ENCODE measurements around the gene INPP5F. TPM values are rescaled to one million over a fixed set of nuclear protein-coding genes. Genes with fewer than 3 reads are reported as not detected.

INPP5F gene
- total and polyA plus RNA-seq, 2 experiments from 2014 or later: 8.5 to 10.9 TPM

DNA sequence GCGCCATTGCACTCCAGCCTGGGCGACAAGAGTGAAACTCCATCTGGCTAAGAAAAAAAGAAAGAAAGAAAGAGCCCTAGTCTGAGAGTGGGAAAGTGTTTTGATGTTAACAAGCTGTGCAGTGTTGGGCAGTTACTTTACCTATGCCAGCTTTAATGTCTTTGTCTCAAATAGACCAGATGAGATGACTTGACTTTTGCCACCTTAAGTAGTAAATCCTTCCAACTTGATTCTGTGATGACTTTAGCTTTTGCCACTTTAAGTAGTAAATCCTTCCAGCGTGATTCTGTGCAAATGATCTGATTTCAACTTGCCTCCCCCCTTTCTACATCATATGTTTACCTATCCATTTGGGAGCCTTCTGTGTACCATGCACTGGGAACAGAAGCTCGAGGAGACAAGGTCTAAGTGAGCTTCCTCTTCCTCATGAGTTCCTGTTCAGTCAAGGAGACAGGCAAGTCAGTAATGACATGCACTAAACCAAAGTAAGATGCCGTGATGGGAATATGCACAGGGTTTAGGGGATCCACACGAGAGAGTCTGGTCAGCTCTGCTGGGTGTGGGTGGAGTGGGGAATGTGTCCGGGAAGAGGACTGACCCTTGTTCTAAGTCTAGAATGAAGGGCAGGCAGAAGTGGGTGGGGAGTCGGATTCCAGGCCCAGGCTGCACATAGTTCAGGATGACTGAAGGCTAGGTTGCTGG, 17.2 kb downstream of the INPP5F start:
- H3K9me2 ChIP-seq (ENCODE audit: insufficient read depth): no peaks in the 10 kb centered on the region
- no peak overlapping the region for H2AFZ ChIP-seq
- no peaks in the 10 kb centered on the region for H3K27me3 ChIP-seq (replicated peaks; ENCODE audit: insufficient read depth)
- no peaks in the 10 kb centered on the region for H4K20me1 ChIP-seq (ENCODE audit: insufficient read depth)
- DNase-seq: no peak
- 79 to 88% methylated on average over 8 of the region's 8 CpGs for WGBS, 2 experiments (ENCODE audit: low coverage in 1 of 2, low lambda C conversion rate in 2 of 2, missing lambda C conversion rate in 2 of 2)
- no peak overlapping the region for H3K27ac ChIP-seq
- in situ Hi-C loops (cut with MboI): loop anchor here (10.0 kb wide), 1 partner anchor 112 kb away; no protein-coding TSS in a partner anchor
- H3K9ac ChIP-seq: no peak overlapping the region
- TF ChIP-seq EZH2phosphoT487 (IDR thresholded peaks at IDR 0.05; ENCODE audit: insufficient read depth, low read depth) (no peak), EZH2 (IDR thresholded peaks at IDR 0.05; ENCODE audit: insufficient read depth, poor library complexity, severe bottlenecking) (no peak)
- no peaks in the 10 kb centered on the region for H3K9me3 ChIP-seq (ENCODE audit: low read depth)
- H3K4me3 ChIP-seq: no peak overlapping the region
- H3K36me3 ChIP-seq (ENCODE audit: low read depth): no peaks in the 10 kb centered on the region
- no peak overlapping the region for H3K4me2 ChIP-seq (ENCODE audit: unreplicated experiment)
- H3F3A ChIP-seq (ENCODE audit: insufficient read depth): peaks cover 5% of the 10 kb centered on the region; the same call in 1 of the 2 replicates
- H3K79me2 ChIP-seq (ENCODE audit: insufficient read depth): peaks cover 21% of the 10 kb centered on the region
- peaks cover 5% of the 10 kb centered on the region for H3K4me1 ChIP-seq (ENCODE audit: insufficient read depth)

DNA sequence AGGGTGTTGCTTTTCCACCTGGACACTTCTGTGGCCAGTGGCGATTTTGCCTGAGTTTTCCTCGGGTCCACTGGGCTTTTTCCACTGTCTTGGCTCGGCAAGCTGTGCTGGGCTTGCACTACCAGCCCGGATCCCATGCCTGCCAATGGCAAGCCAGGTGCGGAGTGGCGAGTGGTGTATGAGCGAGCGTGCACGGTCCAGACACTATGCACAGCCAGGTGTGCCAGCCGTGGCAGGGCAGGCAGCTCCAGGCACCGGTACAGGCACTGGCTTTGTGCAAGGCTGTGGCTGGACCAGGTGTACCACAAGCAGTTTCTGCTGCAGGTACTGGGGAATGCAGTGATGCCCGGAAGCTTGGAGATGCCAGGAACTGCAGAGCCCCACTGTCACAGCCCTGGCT, 22.1 kb downstream of the INPP5F start:
- Histone ChIP-seq H3K79me2 (ENCODE audit: insufficient read depth) (no peaks in the 10 kb centered on the region), H3K9ac (no peak overlapping the region), H3K36me3 (ENCODE audit: low read depth) (no peaks in the 10 kb centered on the region), H3K27me3 (replicated peaks; ENCODE audit: insufficient read depth) (no peaks in the 10 kb centered on the region), H3K27ac (no peak overlapping the region), H2AFZ (no peak overlapping the region), H3K9me2 (ENCODE audit: insufficient read depth) (no peaks in the 10 kb centered on the region), H4K20me1 (ENCODE audit: insufficient read depth) (no peaks in the 10 kb centered on the region), H3K4me1 (ENCODE audit: insufficient read depth) (0 out of 2 replicates have a peak, but pooled peaks cover 4% of the 10 kb centered on the region), H3K4me2 (ENCODE audit: unreplicated experiment) (no peak overlapping the region), H3K9me3 (ENCODE audit: low read depth) (no peaks in the 10 kb centered on the region), H3F3A (ENCODE audit: insufficient read depth) (no peaks in the 10 kb centered on the region), H3K4me3 (no peak overlapping the region)
- WGBS, 2 experiments (ENCODE audit: low coverage in 1 of 2, low lambda C conversion rate in 2 of 2, missing lambda C conversion rate in 2 of 2): 93% methylated on average over 12 of the region's 12 CpGs
- in situ Hi-C loops (cut with MboI): loop anchor here (10.0 kb wide), 1 partner anchor 107 kb away; no protein-coding TSS in a partner anchor
- no peak for TF ChIP-seq EZH2phosphoT487 (IDR thresholded peaks at IDR 0.05; ENCODE audit: insufficient read depth, low read depth)
- no peak for TF ChIP-seq EZH2 (IDR thresholded peaks at IDR 0.05; ENCODE audit: insufficient read depth, poor library complexity, severe bottlenecking)
- no peak for DNase-seq

DNA sequence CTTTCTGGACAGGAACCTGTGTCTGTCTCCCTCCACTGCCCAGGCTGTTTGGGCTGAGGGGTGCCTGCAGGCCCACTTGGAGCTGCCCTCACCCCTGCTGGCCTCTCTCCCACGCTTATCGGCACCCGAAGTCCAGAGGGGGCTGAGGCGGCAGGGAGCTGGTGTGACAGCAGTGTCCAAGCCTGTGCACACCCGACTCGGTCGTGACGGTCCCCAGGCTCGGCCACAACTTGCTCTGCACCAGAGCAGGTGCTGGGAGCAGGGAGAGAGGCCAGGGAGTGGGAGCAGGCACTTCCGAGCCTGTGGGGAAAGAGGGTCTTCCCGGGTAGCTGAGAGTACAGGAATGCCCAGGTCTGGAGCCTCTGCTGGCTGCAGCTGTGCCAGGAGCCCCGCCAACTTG, 23.0 kb downstream of the INPP5F start:
- 85 to 90% methylated on average over 9 to 11 of the region's 12 CpGs for WGBS, 2 experiments (ENCODE audit: low coverage in 1 of 2, low lambda C conversion rate in 2 of 2, missing lambda C conversion rate in 2 of 2)
- Histone ChIP-seq H3K9me3 (ENCODE audit: low read depth) (no peaks in the 10 kb centered on the region), H3K27ac (no peak overlapping the region), H2AFZ (no peak overlapping the region), H3K4me1 (ENCODE audit: insufficient read depth) (0 out of 2 replicates have a peak, but pooled peaks cover 4% of the 10 kb centered on the region), H3K9me2 (ENCODE audit: insufficient read depth) (no peaks in the 10 kb centered on the region), H3K79me2 (ENCODE audit: insufficient read depth) (no peaks in the 10 kb centered on the region), H3F3A (ENCODE audit: insufficient read depth) (no peaks in the 10 kb centered on the region), H3K36me3 (ENCODE audit: low read depth) (no peaks in the 10 kb centered on the region), H4K20me1 (ENCODE audit: insufficient read depth) (no peaks in the 10 kb centered on the region), H3K27me3 (replicated peaks; ENCODE audit: insufficient read depth) (no peaks in the 10 kb centered on the region), H3K4me2 (ENCODE audit: unreplicated experiment) (no peak overlapping the region), H3K4me3 (no peak overlapping the region), H3K9ac (no peak overlapping the region)
- no peak for TF ChIP-seq EZH2phosphoT487 (IDR thresholded peaks at IDR 0.05; ENCODE audit: insufficient read depth, low read depth)
- no peak for TF ChIP-seq EZH2 (IDR thresholded peaks at IDR 0.05; ENCODE audit: insufficient read depth, poor library complexity, severe bottlenecking)
- in situ Hi-C loops (cut with MboI): loop anchor here (10.0 kb wide), 1 partner anchor 106 kb away; no protein-coding TSS in a partner anchor
- no peak for DNase-seq

DNA sequence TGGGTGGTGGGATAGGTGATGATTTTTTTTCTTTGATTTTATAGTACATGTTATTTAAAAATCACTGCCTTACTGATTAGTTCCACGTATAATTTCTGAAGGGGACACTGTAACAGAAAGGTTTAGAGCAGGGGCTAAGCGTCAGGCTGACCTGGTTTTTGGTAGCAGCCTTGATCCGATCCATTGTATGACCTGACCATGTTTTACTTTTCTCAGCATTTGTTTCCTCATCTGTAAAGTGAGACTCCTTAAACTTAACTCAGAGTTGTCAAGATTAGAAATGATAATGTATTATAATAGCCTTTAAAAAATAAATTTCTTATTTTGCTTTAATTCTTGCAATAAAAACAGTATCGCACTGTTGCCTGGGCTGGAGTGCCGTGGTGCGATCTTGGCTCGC, 23.6 kb downstream of the INPP5F start:
- H3K4me2 ChIP-seq (ENCODE audit: unreplicated experiment): no peak overlapping the region
- WGBS, 2 experiments (ENCODE audit: low coverage in 1 of 2, low lambda C conversion rate in 2 of 2, missing lambda C conversion rate in 2 of 2): 93 to 96% methylated on average over 7 of the region's 7 CpGs
- no peaks in the 10 kb centered on the region for H3K79me2 ChIP-seq (ENCODE audit: insufficient read depth)
- H3F3A ChIP-seq (ENCODE audit: insufficient read depth): no peaks in the 10 kb centered on the region
- H4K20me1 ChIP-seq (ENCODE audit: insufficient read depth): no peaks in the 10 kb centered on the region
- no peaks in the 10 kb centered on the region for H3K27me3 ChIP-seq (replicated peaks; ENCODE audit: insufficient read depth)
- H3K9me3 ChIP-seq (ENCODE audit: low read depth): no peaks in the 10 kb centered on the region
- no peak for DNase-seq
- no peak overlapping the region for H2AFZ ChIP-seq
- H3K4me3 ChIP-seq: no peak overlapping the region
- no peak overlapping the region for H3K27ac ChIP-seq
- no peak overlapping the region for H3K9ac ChIP-seq
- TF ChIP-seq EZH2 (IDR thresholded peaks at IDR 0.05; ENCODE audit: insufficient read depth, poor library complexity, severe bottlenecking) (no peak), EZH2phosphoT487 (IDR thresholded peaks at IDR 0.05; ENCODE audit: insufficient read depth, low read depth) (no peak)
- in situ Hi-C loops (cut with MboI): loop anchor here (10.0 kb wide), 1 partner anchor 105 kb away; no protein-coding TSS in a partner anchor
- H3K4me1 ChIP-seq (ENCODE audit: insufficient read depth): 0 out of 2 replicates have a peak, but pooled peaks cover 4% of the 10 kb centered on the region
- no peaks in the 10 kb centered on the region for H3K36me3 ChIP-seq (ENCODE audit: low read depth)
- H3K9me2 ChIP-seq (ENCODE audit: insufficient read depth): no peaks in the 10 kb centered on the region
